Hippocampal formation (tissue), 2 donors: ENCODE data around the gene STAG3.
"Not testable (repeated sequence)": the region's sequence is repeated elsewhere in the genome, so short reads cannot be mapped to it uniquely, and the experiment has no call there.

Source experiments
- DNase-seq, 2 donors: peaks; one replicate each; lab custom pipeline; 2025; lab: John Stamatoyannopoulos, UW

STAG3 gene

DNA sequence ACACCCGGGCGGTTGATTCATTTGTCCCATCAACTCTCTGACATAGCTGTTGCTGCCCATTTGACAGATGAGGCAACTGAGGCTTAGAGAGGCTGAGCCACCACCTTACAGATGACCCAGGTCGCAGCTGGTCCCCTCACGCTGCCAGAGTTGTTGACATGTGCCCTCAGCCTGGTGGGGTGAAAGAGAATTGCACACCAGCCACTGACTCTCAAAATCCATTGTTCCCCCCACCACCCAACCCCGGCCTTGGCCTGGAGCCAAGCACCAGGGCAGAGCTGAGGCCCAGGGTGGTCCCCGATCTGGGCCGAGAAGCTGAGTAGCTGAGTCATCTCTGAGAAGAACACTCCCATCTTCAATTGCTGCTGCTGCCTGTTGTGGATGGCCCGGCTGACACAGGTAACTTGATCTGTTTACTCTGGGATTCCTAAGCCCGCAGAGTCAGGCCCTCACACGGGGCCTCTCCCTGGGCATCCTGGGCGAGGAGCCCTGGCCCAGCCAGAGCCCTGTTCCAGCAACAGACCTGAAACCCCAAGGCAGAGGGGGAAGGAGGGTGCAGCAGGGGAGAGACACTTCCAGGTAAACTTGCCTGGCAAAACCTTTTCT, 69.5 kb downstream of the STAG3 start:
- no peak for DNase-seq

DNA sequence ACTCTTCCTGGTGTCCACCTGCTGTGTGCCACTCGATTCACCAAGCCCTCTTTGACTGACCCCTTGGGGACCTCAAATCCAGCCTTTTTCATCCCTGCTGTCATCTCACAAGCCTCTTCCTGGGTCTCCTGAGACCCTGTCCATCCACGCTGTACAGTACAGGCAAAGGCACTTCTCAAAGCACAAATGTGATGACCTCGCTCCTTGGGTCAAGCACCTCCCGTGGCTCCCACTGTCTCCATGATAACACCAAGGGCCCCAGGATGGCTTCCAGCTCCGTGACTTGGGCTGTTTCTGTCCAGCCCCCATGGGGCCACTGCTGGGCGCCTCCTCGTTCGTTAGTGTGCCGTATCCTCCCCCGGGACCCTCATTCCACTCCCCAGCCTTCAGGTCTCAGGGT, 70.8 kb downstream of the STAG3 start:
- DNase-seq: no peak

- DNase-seq: no peak
Observed at GRCh38 chr7:100257017-100257416, 79.3 kb downstream of the STAG3 start.

DNA sequence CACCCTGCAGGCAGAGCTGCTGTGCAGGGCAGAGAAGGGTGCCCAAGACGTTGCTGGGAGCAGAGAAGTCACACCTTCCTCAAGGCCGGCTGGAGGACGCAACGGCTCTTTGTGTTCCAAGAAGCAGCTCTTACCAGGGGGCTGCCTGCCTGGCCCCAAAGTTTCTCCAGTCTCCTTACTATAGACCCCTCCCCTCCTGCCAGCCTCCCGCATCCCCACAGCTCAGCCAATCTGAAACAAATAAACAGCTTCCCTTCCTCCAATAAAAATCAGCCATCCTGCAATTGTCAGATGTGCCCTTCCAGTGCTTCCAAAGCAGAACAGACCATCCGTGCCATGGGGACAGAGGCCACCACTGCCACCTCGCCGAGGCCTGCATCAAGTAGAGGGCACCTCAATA, 82.3 kb downstream of the STAG3 start:
- DNase-seq: not testable (repeated sequence)

GRCh38 chr7:100262896-100263295, 85.2 kb downstream of the STAG3 start:
- DNase-seq: not testable (repeated sequence)
